ENCODE measurements around the gene HECA.
"Not testable (repeated sequence)": the region's sequence is repeated elsewhere in the genome, so short reads cannot be mapped to it uniquely, and the experiment has no call there.

Gene HECA

DNA sequence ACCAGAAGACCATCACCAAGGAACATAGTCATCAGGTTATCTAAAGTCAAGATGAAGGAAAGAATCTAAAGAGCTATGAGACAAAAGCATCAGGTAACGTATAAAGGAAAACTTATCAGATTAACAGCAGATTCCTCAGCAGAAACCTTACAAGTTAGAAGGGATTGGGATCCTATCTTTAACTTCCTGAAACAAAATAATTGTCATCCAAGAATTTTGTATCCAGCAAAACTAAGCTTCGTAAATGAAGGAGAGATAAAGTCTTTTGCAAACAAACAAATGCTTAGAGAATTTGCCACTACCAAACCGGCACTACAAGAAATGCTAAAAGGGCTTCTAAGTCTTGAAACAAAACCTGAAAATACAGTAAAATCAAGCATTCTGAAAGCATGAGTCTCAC, 71.0 kb downstream of the HECA start:
- DNase-seq (ENCODE audit: low read depth in 2 of 2), result no peak

DNA sequence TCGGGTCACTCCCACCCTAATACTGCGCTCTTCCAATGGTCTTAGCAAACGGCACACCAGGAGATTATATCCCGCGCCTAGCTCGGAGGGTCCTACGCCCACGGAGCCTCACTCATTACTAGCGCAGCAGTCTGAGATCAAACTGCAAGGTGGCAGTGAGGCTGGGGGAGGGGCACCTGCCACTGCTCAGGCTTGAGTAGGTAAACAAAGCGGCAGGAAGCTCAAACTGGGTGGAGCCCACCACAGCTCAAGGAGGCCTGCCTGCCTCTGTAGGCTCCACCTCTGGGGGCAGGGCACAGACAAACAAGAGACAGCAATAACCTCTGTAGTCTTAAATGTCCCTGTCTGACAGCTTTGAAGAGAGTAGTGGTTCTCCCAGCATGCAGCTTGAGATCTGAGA, 75.9 kb downstream of the HECA start:
- DNase-seq (ENCODE audit: low read depth in 2 of 2), result not testable (repeated sequence)

DNA sequence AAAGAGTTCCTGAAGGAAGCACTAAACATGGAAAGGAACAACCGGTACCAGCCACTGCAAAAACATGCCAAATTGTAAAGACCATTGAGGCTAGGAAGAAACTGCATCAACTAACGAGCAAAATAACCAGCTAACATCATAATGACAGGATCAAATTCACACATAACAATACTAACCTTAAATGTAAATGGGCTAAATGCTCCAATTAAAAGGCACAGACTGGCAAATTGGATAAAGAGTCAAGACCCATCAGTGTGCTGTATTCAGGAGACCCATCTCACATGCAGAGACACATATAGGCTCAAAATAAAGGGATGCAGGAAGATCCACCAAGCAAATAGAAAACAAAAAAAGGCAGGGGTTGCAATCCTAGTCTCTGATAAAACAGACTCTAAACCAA, 77.6 kb downstream of the HECA start:
- DNase-seq (ENCODE audit: low read depth in 2 of 2), result not testable (repeated sequence)

DNA sequence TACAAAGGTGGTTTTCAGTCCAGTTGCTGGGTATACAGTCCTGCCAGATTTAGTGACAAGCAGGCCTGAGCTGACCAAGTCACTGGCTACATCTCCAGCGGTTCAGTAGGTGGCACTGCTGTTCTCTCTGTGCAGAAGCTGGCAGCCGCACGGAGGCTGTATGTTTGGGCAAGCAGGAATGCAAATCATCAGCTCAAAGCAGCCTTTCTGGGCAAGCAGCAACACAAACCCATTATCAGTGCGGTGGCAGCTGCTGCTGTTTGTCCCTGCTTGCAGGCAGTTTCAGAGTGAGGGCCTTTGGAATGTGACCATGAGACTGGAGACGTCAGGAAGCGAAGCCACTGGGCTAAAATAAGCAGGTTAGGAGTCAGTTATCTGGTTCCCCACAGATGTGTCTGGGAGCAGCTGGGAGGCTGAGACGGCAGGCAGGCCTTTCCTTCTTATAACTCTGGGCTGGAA, 84.4 kb downstream of the HECA start:
- peak; percentile 41 to 55 for DNase-seq (ENCODE audit: low read depth in 2 of 2)

DNA sequence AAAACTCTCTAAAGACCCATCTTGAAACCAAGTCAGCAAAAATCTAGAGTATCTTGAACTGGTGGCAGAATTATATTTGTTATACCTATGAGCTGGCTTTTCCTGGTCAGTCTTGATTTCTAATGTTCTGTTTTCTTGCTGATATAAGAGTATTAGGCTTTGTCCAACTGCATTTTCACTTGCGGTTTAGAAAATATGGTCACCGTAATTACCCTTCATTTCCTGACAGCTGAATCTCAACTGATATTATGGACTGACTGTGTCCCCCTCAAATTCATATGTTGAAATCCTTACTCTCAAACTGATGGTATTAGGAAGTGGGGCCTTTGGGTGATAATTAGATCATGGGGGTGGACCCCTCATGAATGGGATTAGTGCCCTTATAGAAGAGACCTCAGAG, 84.9 kb downstream of the HECA start:
- no peak for DNase-seq (ENCODE audit: low read depth in 2 of 2)

DNA sequence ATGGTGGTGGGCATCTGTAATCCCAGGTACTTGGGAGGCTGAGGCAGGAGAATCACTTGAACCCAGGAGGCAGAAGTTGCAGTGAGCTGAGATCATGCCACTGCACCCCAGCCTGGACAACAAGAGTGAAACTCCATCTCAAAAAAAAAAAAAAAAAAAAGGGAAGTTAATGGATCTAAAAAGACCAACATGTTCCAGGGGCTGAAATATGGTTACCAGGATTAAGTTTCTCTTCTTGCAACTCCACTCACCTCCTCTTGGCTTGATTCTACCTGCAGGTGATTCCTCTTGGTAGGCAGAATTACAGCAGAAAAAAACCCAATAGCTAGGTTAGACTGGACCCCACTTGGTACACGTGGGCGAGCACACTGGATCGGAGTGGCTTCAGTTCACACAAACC, 93.5 kb downstream of the HECA start:
- not testable (repeated sequence) for DNase-seq (ENCODE audit: low read depth in 2 of 2)

Measured in activated CD8-positive, alpha-beta memory T cell treated with anti-CD3 and anti-CD28 coated beads for 4 hours (primary cell).